GM19395 (cell line): ENCODE results near the gene AOPEP.

Experiments
- ATAC-seq: cut with Tn5 transposase; IDR thresholded peaks from one replicate; pipeline ENCODE4 v1.9.1; 2021; ENCODE audit warnings: mild to moderate bottlenecking, moderate library complexity; ENCODE audit not compliant: unreplicated experiment

AOPEP gene

GRCh38 chr9:94717761-94718160 is 8.7 kb upstream of the AOPEP start:
- no peak for ATAC-seq

- ATAC-seq: no peak
Observed at GRCh38 chr9:94718936-94719335, 7.6 kb upstream of the AOPEP start.

- no peak for ATAC-seq
Observed at GRCh38 chr9:94719878-94720277, 6.6 kb upstream of the AOPEP start.

GRCh38 chr9:94720846-94721549 is 5.5 kb upstream of the AOPEP start:
- no peak for ATAC-seq

GRCh38 chr9:94721754-94722153 is 4.7 kb upstream of the AOPEP start:
- ATAC-seq: no peak

- ATAC-seq: no peak
Observed at GRCh38 chr9:94725293-94725692, 1.2 kb upstream of the AOPEP start.

DNA sequence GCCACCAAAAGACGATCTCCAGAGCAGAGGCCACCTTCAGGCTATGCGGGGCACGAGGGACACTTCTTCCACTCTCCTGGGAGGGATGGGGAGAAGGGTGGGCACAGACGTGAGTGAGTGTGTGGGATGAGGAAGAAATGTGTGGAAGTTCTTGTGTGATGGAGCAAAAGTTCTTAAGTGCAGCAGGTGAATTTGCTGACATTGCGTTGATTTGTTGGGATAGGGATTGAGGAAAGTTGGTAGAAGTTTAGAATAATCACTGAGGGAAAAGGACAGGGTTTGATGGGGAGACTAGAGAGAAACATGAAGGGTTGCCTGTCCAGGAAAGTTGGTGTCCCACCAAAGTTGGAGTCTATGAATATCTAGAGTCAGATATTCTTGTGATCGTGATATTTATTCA is 2.2 kb downstream of the AOPEP start:
- ATAC-seq: no peak

DNA sequence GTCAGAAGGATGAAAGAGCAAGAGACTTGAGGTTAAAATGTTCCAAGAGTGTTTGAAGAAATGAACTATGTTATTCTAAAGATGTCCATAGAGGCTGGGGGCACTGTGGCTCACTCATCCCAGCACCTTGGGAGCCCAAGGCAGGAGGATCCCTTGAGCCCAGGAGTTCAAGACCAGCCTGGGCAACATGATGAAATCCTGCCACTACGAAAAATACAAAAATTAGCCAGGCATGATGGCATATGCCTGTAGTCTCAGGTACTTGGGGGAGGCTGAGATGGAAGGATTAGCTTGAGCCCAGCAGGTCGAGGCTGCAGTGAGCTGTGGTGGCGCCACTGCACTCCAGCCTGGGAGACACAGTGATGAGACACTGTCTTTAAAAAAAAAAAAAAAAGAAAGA is 2.7 kb downstream of the AOPEP start:
- ATAC-seq: no peak

DNA sequence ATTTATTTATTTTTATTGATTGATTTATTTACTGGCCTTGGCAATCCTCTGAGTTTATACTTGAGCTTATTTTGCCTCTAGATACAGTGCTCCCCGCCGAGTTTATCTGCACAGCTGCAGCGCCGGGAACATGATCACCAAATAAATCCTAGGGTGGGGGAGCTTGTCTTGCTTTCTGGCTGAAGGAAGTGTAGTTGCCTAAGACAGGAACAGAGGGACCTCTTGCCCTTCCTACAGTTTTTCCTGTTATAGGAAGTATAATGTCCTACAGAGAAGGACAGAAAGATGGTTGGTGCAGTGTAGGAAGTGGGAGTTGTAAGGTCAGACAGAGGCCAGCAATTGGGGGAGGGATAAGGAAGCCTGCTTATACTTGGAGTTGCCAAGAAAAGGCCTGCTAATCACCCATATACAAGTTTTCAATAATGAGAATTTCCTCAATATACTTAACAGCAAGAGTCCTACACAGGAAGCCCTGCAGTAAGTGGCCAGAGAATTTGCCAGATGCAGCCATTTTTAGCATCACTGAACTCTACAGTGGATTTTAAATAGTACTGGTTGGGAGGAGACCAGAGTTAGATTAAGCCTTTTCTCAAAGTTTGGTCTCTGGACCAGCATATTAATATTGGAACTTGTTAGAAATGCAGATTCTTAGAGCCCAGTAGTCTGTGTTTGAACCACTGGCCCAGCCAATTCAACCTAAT is 7.7 kb downstream of the AOPEP start:
- ATAC-seq: no peak

DNA sequence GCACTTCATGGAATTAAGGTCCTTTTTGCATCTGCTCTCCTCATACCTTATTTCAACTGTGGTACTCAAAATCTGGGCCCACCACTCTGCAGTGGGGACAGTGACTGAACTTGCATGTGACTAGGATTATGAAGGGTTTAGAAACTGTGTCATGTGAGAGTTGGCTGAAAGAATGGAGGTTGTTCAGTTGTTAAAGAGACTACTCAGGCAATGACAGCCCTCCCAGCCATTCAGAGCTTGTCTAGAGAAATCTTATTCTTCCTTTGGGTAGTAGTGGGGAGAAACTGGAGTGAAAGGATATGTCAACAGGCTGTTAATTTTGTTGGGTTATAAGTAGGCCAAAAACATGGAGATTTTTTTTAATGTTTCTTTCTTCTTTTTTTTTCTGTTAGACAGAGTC is 10.3 kb downstream of the AOPEP start:
- no peak for ATAC-seq

DNA sequence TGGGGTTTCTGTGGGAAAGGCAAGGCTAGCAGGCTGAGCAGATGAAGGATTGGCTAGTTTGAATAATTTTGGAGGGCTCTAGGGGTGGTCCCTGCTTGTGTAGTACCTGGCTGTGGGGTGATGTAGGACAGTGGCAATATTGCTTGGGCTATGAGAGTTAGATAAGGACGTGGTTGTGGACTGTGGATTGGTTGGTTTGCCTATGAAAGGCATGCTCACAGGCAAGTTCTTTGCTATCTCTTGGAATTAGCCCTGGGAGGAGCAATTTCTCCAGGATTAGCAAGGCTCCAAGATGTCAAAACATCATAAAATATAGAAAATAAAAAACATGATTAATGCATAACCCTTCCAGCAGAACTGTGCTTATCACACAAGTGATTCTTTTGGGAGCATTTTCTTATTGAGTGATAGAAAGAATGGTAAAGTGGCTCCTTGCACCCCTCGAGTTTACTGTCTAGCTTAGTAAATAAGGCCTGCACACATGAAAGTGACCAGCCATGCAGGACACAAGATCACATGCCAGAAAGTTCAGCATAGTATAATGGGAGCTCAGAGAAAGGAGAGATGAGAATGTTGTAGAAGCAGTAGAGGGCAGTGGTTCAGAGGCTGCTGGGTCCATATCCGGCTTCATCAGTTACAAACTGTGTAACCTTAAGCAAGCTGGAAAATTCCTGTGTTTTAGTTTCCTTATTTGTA is 13.8 kb downstream of the AOPEP start:
- ATAC-seq: no peak

- no peak for ATAC-seq
Observed at GRCh38 chr9:94741866-94742265, 15.4 kb downstream of the AOPEP start.

- ATAC-seq: no peak
Observed at GRCh38 chr9:94743035-94743954, 16.8 kb downstream of the AOPEP start.

DNA sequence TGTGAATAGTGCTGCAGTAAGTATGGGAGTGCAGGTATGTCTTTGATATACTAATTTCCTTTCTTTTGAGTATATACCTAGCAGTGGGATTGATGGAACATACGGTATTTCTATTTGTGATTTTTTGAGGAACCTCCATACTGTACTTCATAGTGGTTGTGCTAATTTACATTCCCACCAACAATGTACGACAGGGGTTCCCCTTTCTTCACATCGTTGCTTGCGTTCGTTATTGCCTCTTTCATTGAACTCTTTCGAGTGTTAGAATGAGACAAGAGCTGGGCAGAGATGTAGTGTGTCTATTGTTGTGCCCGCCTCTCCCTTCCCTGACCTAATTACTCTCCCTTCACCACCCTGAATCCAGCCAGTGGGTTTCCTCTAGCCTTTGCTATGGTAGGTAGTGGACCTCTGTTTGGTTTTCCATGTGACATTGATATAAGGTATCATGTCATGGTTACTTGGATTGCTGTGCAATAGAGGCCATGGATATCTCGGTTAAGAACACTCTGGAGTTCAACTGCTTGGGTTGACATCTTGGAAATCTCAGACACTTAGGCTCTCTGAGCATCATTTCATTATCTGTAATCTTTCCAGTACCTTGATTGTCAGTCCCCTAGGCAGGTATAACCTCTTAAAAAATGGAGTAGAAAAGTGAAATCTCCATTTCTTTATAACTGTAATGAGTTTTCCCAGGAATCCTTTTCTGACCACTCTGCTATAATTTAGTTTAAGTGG is 19.5 kb downstream of the AOPEP start:
- no peak for ATAC-seq

- ATAC-seq: no peak
Observed at GRCh38 chr9:94746541-94747370, 20.3 kb downstream of the AOPEP start.

DNA sequence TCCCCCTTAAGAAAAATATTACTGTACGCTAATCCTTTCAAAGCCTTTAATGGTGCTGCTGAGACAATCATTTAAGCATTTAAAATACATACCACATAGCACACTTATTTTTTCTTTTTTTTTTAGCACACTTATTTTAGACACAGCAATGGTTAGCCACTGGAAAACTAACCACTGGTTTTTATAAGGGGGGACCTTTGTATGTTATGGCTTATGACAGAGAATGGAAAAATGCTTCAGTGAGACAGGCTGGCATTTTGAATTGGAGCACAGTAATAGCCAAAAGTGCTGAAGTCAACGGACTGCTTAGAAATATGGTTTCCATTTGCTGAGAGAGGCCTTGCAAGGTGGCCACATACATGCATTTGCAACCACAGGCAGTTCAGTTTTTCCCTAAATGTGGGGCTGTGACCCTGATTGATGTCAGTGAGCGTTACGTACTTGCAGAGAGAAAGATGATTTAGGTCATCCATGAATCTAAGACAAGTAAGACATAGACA is 28.5 kb downstream of the AOPEP start:
- no peak for ATAC-seq

DNA sequence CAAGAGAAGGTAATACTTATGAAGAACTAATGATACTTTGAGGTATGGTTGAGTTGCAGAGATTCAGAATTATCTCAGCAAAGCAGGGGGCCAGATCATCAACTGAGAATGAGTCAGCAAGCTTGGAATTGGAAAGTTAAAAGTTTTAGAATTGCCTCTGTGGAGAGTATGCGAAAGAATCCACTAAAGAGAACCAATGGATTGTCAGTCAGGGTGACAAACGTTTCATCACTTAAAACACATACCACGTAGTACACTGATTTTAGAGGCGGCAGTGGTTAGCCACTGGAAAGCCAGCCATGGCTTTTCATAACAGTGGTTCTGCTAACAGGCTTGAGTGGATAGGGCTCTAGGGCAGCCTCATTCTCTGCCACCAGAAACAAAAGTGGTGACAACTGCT is 30.7 kb downstream of the AOPEP start:
- ATAC-seq: no peak

DNA sequence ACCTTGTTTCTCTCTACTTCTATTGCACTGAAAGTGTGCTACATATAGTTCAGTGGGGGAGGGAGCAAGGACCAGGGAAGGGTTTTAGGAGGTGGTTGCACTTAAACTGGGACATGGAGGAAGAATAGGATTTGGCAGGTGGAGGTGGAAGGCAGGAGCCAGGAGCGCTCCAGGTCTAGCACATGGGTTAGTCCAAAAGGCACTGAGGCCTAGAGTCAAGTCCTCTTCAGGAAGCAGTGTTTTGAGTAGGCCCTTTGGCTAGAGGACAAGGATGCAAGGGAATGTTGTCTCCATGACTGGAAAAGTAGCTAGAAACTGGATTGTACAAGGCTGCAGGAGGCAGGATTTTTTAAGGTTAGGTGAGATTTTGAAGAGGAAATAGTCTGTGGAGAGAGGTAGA is 31.5 kb downstream of the AOPEP start:
- ATAC-seq: no peak

- ATAC-seq: no peak
Observed at GRCh38 chr9:94758880-94759279, 32.4 kb downstream of the AOPEP start.
